Lung (tissue), 12 donors: Measurements from ENCODE around the gene PSMA6. TPM values are rescaled to one million over a fixed set of nuclear protein-coding genes. Genes with fewer than 3 reads are reported as not detected.
A peak's percentile ranks its signal among the peaks of the same experiment; 100 is the strongest.
"Not testable (repeated sequence)": the region's sequence is repeated elsewhere in the genome, so short reads cannot be mapped to it uniquely, and the experiment has no call there.

Experiments used
- ATAC-seq: fragments of 200-7000 bp; cut with Tn5 transposase; one replicate; pipeline ENCODE4 v1.9.1; 2020; ENCODE audit warnings: moderate number of reproducible peaks; ENCODE audit not compliant: insufficient read depth, low FRiP score
- DNase-seq, 3 donors: peaks; one replicate each; pipeline ENCODE4 v3.0.0-alpha.2; 2013 to 2017
- H3K27ac ChIP-seq, 2 donors: one replicate each; pipeline ENCODE4 v1.5.1; 2013; ENCODE audit warnings: mild to moderate bottlenecking in 2 of 2, moderate library complexity in 2 of 2, control low read depth in 1 of 2, inconsistent platforms in 1 of 2, low read depth in 1 of 2, low read length in 1 of 2
- H3K27me3 ChIP-seq, 3 donors: one replicate each; pipeline ENCODE4 v1.5.1; 2013; ENCODE audit warnings: low read length in 2 of 3; ENCODE audit not compliant: control insufficient read depth in 3 of 3, insufficient read depth in 3 of 3
- H3K36me3 ChIP-seq, 4 donors: one replicate each; pipeline ENCODE4 v1.5.1; 2013; ENCODE audit warnings: low read length in 4 of 4, mild to moderate bottlenecking in 1 of 4, moderate library complexity in 1 of 4; ENCODE audit not compliant: control insufficient read depth in 4 of 4, insufficient read depth in 4 of 4
- H3K4me1 ChIP-seq, 5 donors: one replicate each; pipeline ENCODE4 v1.5.1; 2013; ENCODE audit warnings: low read length in 5 of 5, mild to moderate bottlenecking in 2 of 5, moderate library complexity in 1 of 5; ENCODE audit not compliant: control insufficient read depth in 5 of 5, insufficient read depth in 5 of 5
- H3K4me3 ChIP-seq: one replicate; pipeline ENCODE4 v1.5.1; 2013; ENCODE audit warnings: mild to moderate bottlenecking, control low read depth, moderate library complexity
- H3K9ac ChIP-seq, 2 donors: one replicate each; pipeline ENCODE4 v1.5.1; 2013; ENCODE audit warnings: low read length in 2 of 2, control low read depth in 1 of 2; ENCODE audit not compliant: insufficient read depth in 1 of 2
- H3K9me3 ChIP-seq, 4 donors: one replicate each; pipeline ENCODE4 v1.5.1; 2013; ENCODE audit warnings: low read length in 3 of 4, mild to moderate bottlenecking in 1 of 4, moderate library complexity in 1 of 4; ENCODE audit not compliant: control insufficient read depth in 4 of 4, insufficient read depth in 3 of 4
- CTCF ChIP-seq: IDR thresholded peaks from 2 replicates; pipeline ENCODE4 v1.5.1; 2012; ENCODE audit warnings: mild to moderate bottlenecking; ENCODE audit errors: control extremely low read depth, extremely low read depth
- WGBS, 2 donors: extraction: QIAGEN DNeasy Blood & Tissue Kit; methylation state at CpG; one replicate each; pipeline ENCODE4 v1.1.7; 2013; 5-methylcytosine and 5-hydroxymethylcytosine counted together
- polyA plus RNA-seq, 2 donors: library from polyadenylated mRNA; stranded (reverse); fragments of 200-250 nt; gene quantifications; one replicate each; pipeline ENCODE4 v1.2.1, GENCODE V29; 2013
- total RNA-seq, 2 donors: library from RNA; depleted of rRNA in 1 of 2; stranded (reverse); fragments of >200 nt in 1 of 2; gene quantifications; one replicate each; pipeline ENCODE4 v1.2.1, GENCODE V29; 2014 to 2021
- donor health status: control.
- donor health status: control.
- donor health status: Bipolar disorder and iron deficiency.
- donor health status: healthy.
- donor health status: DM: yes; HTN: yes; CAD: no.

The PSMA6 gene
- total and polyA plus RNA-seq, 4 donors, result 119 to 351 (median 212) TPM

- Histone ChIP-seq H3K4me1 (peaks cover 4 to 42% (median 34%) of the 10 kb centered on the region in 5 donors), H3K9me3 (no peaks in the 10 kb centered on the region), H3K36me3 (no peaks in the 10 kb centered on the region), H3K4me3 (no peak overlapping the region), H3K27me3 (no peaks in the 10 kb centered on the region), H3K27ac (peak overlapping the region in 1 of 2 donors; percentile 79), H3K9ac (no peak overlapping the region)
- DNase-seq, result no peak
- no peak for ATAC-seq
- no peak for TF ChIP-seq CTCF
- 51 to 55% methylated on average over 8 of the region's 8 CpGs for WGBS, 2 donors
Observed at GRCh38 chr14:35333264-35333730, 41.1 kb downstream of the PSMA6 start.

- WGBS, 2 donors, result 78 to 81% methylated on average over 15 of the region's 15 CpGs
- H3K4me3 ChIP-seq, result no peak overlapping the region
- no peaks in the 10 kb centered on the region for H3K27me3 ChIP-seq
- H3K27ac ChIP-seq, result peak overlapping the region in 1 of 2 donors; percentile 69
- no peak overlapping the region for H3K9ac ChIP-seq
- ATAC-seq (no peak), DNase-seq (no peak)
- H3K9me3 ChIP-seq, result no peaks in the 10 kb centered on the region
- no peak for TF ChIP-seq CTCF
- peaks cover 4 to 42% (median 35%) of the 10 kb centered on the region in 5 donors for H3K4me1 ChIP-seq
- H3K36me3 ChIP-seq, result no peaks in the 10 kb centered on the region
Observed at GRCh38 chr14:35333797-35334743, 41.9 kb downstream of the PSMA6 start.

- H3K4me1 ChIP-seq, result peaks cover 4 to 45% (median 36%) of the 10 kb centered on the region in 5 donors
- H3K4me3 ChIP-seq, result no peak overlapping the region
- DNase-seq (no peak), ATAC-seq (no peak)
- no peak overlapping the region for H3K9ac ChIP-seq
- H3K36me3 ChIP-seq, result no peaks in the 10 kb centered on the region
- no peaks in the 10 kb centered on the region for H3K9me3 ChIP-seq
- no peaks in the 10 kb centered on the region for H3K27me3 ChIP-seq
- TF ChIP-seq CTCF, result no peak
- peak overlapping the region; percentile 47 to 94 for H3K27ac ChIP-seq
- 60 to 81% methylated on average over 13 of the region's 13 CpGs for WGBS, 2 donors
Observed at GRCh38 chr14:35335388-35336092, 43.4 kb downstream of the PSMA6 start.

GRCh38 chr14:35336171-35336493 lies 44.0 kb downstream of the PSMA6 start:
- not testable (repeated sequence) for H3K9me3 ChIP-seq, H3K27me3 ChIP-seq, ATAC-seq, DNase-seq, H3K4me3 ChIP-seq, H3K36me3 ChIP-seq
- H3K4me1 ChIP-seq, result peaks cover 7 to 50% (median 40%) of the 10 kb centered on the region in 5 donors
- peak overlapping the region in 1 of 2 donors; percentile 60 for H3K9ac ChIP-seq
- peak overlapping the region; percentile 47 to 94 for H3K27ac ChIP-seq
- WGBS, 2 donors, result 58 to 70% methylated on average over 3 of the region's 3 CpGs
